ENCODE results near the gene BABAM2.

The BABAM2 gene

GRCh38 chr2:28136556-28136955 lies 246.0 kb downstream of the BABAM2 start:
- no peak for DNase-seq (ENCODE audit: extremely low read depth, low read depth)
- no peak for TF ChIP-seq CTCF (IDR thresholded peaks at IDR 0.05; ENCODE audit: low read depth, low read length)

- peak; percentile 93 for DNase-seq (ENCODE audit: extremely low read depth, low read depth)
- no peak for TF ChIP-seq CTCF (IDR thresholded peaks at IDR 0.05; ENCODE audit: low read depth, low read length)
These were observed 246.7 kb downstream of the BABAM2 start for GRCh38 chr2:28137221-28137620.

- DNase-seq (ENCODE audit: extremely low read depth, low read depth), result no peak
- TF ChIP-seq CTCF (IDR thresholded peaks at IDR 0.05; ENCODE audit: low read depth, low read length), result no peak
These were observed 251.9 kb downstream of the BABAM2 start for GRCh38 chr2:28142386-28142785.

- TF ChIP-seq CTCF (IDR thresholded peaks at IDR 0.05; ENCODE audit: low read depth, low read length), result no peak
These were observed 257.5 kb downstream of the BABAM2 start for GRCh38 chr2:28148000-28148399.

GRCh38 chr2:28148566-28148965 lies 258.0 kb downstream of the BABAM2 start:
- no peak for TF ChIP-seq CTCF (IDR thresholded peaks at IDR 0.05; ENCODE audit: low read depth, low read length)
- DNase-seq (ENCODE audit: extremely low read depth, low read depth), result no peak

More at GRCh38 chr2:28148000-28148399, 257.5 kb downstream of the BABAM2 start:
- no peak for DNase-seq (ENCODE audit: extremely low read depth, low read depth)

- no peak for TF ChIP-seq CTCF (IDR thresholded peaks at IDR 0.05; ENCODE audit: low read depth, low read length)
- no peak for DNase-seq (ENCODE audit: extremely low read depth, low read depth)
These were observed 259.8 kb downstream of the BABAM2 start for GRCh38 chr2:28150236-28150915.

- TF ChIP-seq CTCF (IDR thresholded peaks at IDR 0.05; ENCODE audit: low read depth, low read length), result no peak
- DNase-seq (ENCODE audit: extremely low read depth, low read depth), result no peak
These were observed 260.5 kb downstream of the BABAM2 start for GRCh38 chr2:28150994-28151393.
